Natural killer cell treated with Interleukin-12 subunit alpha and Interleukin-12 subunit beta and Interleukin-15 and Interleukin-18, amount 100 ng/mL, for 72 hours (primary cell): Measurements from ENCODE around the gene PLA2G2C. TPM values are rescaled to one million over a fixed set of nuclear protein-coding genes. Genes with fewer than 3 reads are reported as not detected.

Experiments
- ATAC-seq, 2 donors: fragments of 150-1000 bp; cut with Tn5 transposase in 1 of 2; sonication (Bioruptor Pico), chemical (Tn5 transposase) in 1 of 2; 2 replicates each; pipeline ENCODE4 v1.10.0; 2021
- DNase-seq: peaks from one replicate; pipeline ENCODE4 v3.0.0; 2022; ENCODE audit warnings: low spot score
- H3K27ac Mint-ChIP-seq, 2 donors: 1 replicate in 1 of 2; 2 replicates in 1 of 2; pipeline ENCODE4 v1.8.0; 2022; ENCODE audit warnings: mixed read lengths in 2 of 2, mild to moderate bottlenecking in 1 of 2, moderate library complexity in 1 of 2
- H3K27me3 Mint-ChIP-seq, 2 donors: 1 replicate in 1 of 2; 2 replicates in 1 of 2; pipeline ENCODE4 v1.8.0; 2022; ENCODE audit warnings: mixed read lengths in 2 of 2
- H3K36me3 Mint-ChIP-seq: one replicate; pipeline ENCODE4 v1.8.0; 2022; ENCODE audit warnings: mixed read lengths
- H3K4me1 Mint-ChIP-seq, 2 donors: 1 replicate in 1 of 2; 2 replicates in 1 of 2; pipeline ENCODE4 v1.8.0; 2022; ENCODE audit warnings: low read depth in 2 of 2, mixed read lengths in 2 of 2, mild to moderate bottlenecking in 1 of 2
- H3K4me3 Mint-ChIP-seq: one replicate; pipeline ENCODE4 v1.8.0; 2022; ENCODE audit warnings: mixed read lengths
- H3K9me3 Mint-ChIP-seq: 2 replicates; pipeline ENCODE4 v1.8.0; 2022; ENCODE audit warnings: mixed read lengths
- total RNA-seq, 2 donors: library from RNA; stranded (reverse); gene quantifications; one replicate each; pipeline ENCODE4 v1.2.3, GENCODE V29; 2022

PLA2G2C gene
- total RNA-seq, 2 donors from 2014 or later: 0.17 TPM; not detected in 1

DNA sequence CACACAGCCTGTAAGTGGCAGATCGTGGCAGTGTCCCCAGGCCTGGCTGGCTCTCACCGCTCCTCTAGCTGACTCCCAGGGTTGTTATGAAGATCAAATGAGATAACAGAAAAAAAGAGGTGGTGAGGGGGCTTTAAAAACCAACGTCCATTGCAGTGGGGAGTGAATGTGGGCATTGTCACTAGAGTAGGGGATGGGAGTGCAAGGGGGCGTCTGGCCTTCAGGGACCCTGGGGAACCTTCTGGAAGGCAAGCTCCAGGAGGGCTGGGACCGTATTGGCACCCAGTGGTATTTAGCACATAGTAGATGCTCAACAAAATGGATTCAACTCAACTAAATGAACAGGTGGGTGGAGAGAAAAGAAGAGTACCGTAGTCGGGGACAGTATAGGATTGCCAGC lies 70.4 kb downstream of the PLA2G2C start:
- Mint-ChIP-seq H3K36me3 (no peaks in the 10 kb centered on the region), H3K27me3 (peaks cover 27% of the 10 kb centered on the region in 2 donors), H3K27ac (no peak overlapping the region), H3K4me1 (no peaks in the 10 kb centered on the region), H3K4me3 (no peak overlapping the region), H3K9me3 (no peaks in the 10 kb centered on the region)
- ATAC-seq: no peak
- no peak for DNase-seq

DNA sequence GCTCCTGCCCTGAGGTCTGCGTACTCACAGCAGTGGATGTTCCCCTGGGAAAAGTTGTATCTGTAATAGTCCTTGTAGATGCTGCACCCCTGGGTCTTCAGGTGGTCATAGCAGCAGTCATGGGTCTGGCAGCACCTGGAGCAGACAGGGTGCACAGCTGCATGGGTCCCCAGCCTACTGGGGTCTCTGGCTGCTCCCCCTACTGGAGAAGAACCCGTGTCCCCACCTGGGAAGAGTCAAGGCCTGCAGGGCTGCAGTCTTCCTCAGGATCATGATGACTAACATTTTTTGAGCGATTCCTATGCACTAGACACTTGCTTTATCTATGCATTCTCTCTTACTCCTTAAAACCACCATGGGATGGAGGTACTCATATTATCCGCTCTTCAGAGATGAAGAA lies 70.8 kb downstream of the PLA2G2C start:
- Mint-ChIP-seq H3K36me3 (no peaks in the 10 kb centered on the region), H3K4me3 (no peak overlapping the region), H3K9me3 (no peaks in the 10 kb centered on the region), H3K27me3 (peaks cover 24 to 27% of the 10 kb centered on the region in 2 donors), H3K27ac (no peak overlapping the region), H3K4me1 (no peaks in the 10 kb centered on the region)
- DNase-seq (no peak), ATAC-seq (no peak)

DNA sequence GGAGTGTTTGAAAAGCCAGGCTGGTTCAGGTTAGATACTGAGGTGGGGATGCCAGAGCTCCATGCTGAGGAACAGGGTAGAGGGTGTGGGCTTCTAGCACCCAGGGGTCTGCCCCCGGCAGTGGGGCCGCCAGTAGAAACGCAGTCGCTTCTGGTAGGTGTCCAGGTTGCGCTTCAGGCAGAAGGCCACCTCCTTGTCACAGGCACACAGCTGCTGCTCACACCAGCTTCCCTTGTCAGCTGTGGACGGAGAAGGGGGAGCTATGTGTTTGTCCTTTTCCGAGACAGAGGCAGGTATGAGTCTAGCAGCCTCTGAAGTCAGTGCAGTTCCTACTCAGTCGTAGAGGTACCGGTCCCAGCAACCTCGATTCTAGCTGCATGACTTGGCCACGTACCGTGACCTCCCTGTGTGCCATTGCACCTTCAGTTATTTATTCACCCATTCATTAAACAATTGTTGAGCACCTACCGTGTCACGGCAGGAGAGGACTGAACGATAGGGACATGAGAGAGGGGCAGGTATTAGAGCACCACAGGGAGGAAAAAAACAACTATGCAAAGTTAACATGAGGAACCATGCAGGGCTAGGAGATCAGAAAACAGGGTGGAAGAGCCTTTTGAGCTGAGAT lies 72.2 kb downstream of the PLA2G2C start:
- Mint-ChIP-seq H3K27ac (no peak overlapping the region), H3K36me3 (no peaks in the 10 kb centered on the region), H3K4me1 (no peaks in the 10 kb centered on the region), H3K4me3 (no peak overlapping the region), H3K27me3 (peaks cover 16 to 22% of the 10 kb centered on the region in 2 donors), H3K9me3 (no peaks in the 10 kb centered on the region)
- DNase-seq (no peak), ATAC-seq (no peak)

Other genes starting within 250 kb of the PLA2G2C start
- not detected for gene PLA2G2A, start 206.9 kb downstream of the PLA2G2C start, total RNA-seq
- not detected for gene PLA2G5, start 116.3 kb downstream of the PLA2G2C start, total RNA-seq
- not detected for gene PLA2G2D, start 67.0 kb downstream of the PLA2G2C start, total RNA-seq
- not detected for gene PLA2G2F, start 47.2 kb downstream of the PLA2G2C start, total RNA-seq
- gene UBXN10, start 422 bp downstream of the PLA2G2C start, total RNA-seq: under 1 TPM; 0.26 to 0.56 TPM
- not detected for gene VWA5B1, start 104.4 kb upstream of the PLA2G2C start, total RNA-seq